HG03039 (cell line): ENCODE data around the gene C14orf180.

ENCODE experiments used
- ATAC-seq: cut with Tn5 transposase; IDR thresholded peaks from one replicate; pipeline ENCODE4 v1.9.1; 2021; ENCODE audit warnings: mild to moderate bottlenecking, moderate library complexity; ENCODE audit not compliant: unreplicated experiment

The C14orf180 gene

GRCh38 chr14:104592292-104592672 lies 12.7 kb downstream of the C14orf180 start:
- ATAC-seq = no peak

- ATAC-seq = no peak
Observed at GRCh38 chr14:104592785-104593184, 13.2 kb downstream of the C14orf180 start.

DNA sequence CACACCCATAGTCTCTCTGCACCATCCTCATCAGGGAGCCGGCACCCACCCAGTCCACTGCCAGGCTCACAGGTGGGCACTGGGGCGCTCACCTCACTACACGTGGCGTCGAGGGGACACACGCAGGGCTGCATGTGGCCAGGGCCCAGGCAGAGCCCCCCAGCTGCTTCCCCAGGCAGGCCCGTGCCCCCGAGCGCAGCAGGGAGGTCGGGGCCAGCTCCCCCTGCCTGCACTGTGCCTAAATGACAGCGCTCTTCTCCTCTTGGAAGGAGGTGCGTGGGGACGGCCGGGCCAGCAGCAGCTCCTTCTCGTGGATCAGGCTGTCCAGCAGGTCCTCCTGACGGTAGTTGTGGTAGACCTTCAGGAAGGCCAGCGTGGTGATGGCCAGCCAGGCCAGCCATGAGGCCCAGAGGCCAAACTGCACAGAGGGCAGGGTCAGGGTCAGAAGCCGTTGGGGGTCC lies 13.7 kb downstream of the C14orf180 start:
- ATAC-seq = no peak

DNA sequence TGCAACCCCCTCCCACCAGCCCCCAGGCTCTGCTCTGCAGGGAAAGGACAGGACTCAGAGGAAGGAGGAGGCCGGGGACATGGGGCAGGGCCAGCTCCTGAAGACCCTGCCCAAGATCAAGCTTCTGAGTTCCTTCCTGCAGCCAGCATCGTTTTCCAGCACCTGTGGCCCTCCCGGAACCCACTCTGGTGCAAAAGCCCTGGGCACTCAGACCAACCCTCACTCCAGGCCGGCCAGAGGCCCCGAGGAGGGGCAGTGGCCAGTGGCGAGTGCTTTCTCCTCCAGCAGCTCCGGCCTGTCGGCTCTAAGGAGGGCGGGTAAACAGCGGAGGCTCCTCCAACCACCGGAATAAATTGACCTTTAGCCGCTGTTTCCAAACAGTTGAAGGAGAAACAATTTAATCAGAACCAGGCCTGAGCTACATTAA lies 14.2 kb downstream of the C14orf180 start:
- no peak for ATAC-seq

DNA sequence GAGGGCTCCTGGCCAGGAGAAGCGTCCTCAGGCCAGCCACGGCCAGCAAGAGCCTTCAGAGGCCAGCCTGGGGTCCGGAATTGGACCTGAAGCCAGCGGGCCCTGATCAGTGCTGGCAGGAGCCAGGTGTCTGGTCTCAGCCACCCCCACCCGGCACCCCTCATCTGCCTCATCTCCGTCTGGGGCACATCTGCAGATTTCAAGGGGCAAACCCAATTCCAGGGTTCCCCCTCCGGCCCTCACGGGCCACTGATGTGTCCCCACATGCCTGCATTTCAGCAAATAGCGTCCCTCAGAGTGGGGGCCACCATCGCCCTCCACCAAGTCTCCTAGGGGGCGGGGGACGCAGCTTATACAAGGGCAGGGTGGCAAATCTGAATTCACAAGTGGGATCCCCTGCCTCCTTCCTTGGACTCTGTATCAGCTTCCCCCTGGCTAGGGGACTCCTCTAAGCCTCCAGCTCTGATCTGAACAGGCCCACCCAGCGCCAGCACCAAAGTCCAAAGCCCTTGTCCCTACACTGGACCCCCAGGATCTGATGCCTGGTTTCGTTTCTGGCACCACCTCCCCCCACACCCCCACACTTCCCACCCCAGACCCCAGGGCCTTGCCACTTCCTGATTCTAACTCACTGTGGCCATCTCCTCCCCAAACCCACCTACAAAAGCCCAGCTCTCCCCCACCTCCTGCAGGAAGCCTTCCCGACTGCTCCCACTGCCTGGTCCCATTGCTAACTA lies 14.9 kb downstream of the C14orf180 start:
- no peak for ATAC-seq

- no peak for ATAC-seq
Observed at GRCh38 chr14:104595116-104595675, 15.6 kb downstream of the C14orf180 start.

DNA sequence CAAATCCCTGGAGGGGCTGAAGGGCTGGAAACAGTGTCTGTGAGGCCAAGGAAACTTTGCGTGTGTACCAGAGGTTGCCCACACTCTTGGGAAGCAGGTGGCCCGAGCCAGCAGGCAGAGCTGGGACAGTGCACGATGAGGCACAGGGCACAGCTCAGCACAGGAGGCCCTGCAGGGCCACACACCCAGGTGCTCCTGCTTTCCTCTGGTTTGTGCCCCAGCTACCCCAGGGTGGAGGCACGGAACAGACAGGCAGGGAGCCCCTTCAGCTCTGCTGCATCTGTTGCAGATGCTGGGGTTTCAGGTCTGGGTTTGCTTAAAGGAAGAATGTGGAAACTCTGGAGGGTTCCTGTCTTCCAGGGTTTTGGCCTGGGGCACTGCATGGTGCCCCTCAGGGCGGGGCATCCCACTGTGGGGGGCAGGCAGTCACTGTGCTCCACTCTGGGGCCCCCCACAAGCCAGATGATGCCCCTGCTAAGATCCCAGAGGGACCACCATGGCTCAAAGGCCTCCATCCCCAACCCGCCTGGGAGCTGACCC lies 16.4 kb downstream of the C14orf180 start:
- ATAC-seq = no peak

DNA sequence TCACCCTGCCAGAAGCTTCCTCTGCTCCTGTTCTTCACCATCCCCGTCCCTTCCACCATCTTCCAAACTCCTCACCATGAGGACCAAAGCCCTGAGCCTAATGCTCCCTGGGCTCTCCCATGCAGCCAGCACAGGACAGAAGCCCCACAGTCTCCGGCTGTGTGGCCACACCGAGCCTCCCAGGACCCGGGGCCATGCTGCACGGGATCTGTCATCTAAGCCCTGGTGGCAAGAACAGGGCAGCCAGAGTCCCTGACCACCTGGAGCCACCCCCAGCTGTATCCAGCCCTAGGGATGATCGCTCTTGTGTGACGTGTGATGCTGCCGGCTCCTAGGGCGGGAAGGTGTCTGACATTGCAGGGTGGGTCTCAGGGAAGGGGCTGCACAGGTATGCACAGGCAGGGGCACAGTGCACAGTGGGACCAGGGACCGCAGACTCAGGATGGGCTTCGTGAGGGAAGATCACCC lies 16.9 kb downstream of the C14orf180 start:
- ATAC-seq = no peak

DNA sequence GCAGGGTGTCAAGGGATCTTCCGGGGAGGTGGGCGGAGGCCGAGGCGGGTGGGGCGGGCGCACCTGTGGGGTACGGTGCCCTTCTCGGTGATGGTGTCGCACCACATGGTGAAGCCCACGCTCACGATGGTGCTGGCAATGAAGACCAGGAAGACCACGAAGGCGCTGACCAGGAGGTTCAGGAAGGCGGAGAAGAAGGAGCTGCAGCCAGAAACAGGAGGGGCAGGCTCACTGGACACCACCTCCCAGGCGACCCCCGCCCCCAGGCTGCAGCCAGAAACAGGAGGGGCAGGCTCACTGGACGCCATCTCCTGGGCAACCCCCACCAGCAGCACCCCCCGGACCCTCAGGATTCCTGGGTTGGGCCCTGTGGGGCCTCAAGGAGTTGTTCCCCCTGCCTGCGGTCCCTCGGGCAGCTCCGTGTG lies 17.4 kb downstream of the C14orf180 start:
- no peak for ATAC-seq

GRCh38 chr14:104597576-104597975 lies 18.0 kb downstream of the C14orf180 start:
- ATAC-seq = no peak

GRCh38 chr14:104598039-104598909 lies 18.7 kb downstream of the C14orf180 start:
- no peak for ATAC-seq

DNA sequence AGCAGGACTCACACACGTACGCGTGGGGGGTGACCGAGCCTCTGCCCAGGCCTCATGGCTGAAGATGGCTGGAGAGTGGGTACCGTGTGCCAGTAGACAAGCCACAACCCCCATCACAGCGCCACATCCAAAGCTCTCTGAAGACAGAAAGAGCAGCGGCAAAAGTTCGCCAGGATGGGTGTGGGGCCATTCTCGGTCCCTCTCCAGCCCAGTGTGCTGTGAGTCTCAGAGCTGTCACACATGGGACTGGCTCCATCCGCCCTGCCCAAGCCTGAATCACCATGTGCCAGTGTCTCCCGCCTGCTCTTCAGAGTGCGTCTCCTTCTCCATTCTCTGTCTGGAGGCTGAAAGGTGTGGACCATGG lies 19.3 kb downstream of the C14orf180 start:
- no peak for ATAC-seq

GRCh38 chr14:104599446-104599845 lies 19.9 kb downstream of the C14orf180 start:
- ATAC-seq = no peak

GRCh38 chr14:104600141-104600643 lies 20.6 kb downstream of the C14orf180 start:
- no peak for ATAC-seq

- no peak for ATAC-seq
Observed at GRCh38 chr14:104600805-104601204, 21.2 kb downstream of the C14orf180 start.

- ATAC-seq = no peak
Observed at GRCh38 chr14:104601786-104602185, 22.2 kb downstream of the C14orf180 start.

GRCh38 chr14:104602315-104602932 lies 22.9 kb downstream of the C14orf180 start:
- ATAC-seq = no peak

- ATAC-seq = no peak
Observed at GRCh38 chr14:104602933-104603325, 23.4 kb downstream of the C14orf180 start.

- no peak for ATAC-seq
Observed at GRCh38 chr14:104603711-104604401, 24.3 kb downstream of the C14orf180 start.
